Ectodermal cell (in vitro differentiated cells): Measurements from ENCODE around the gene DICER1. TPM values are rescaled to one million over a fixed set of nuclear protein-coding genes. Genes with fewer than 3 reads are reported as not detected.
"Not testable (repeated sequence)": the region's sequence is repeated elsewhere in the genome, so short reads cannot be mapped to it uniquely, and the experiment has no call there.

Experiments
- H3K27ac ChIP-seq: 2 replicates; pipeline ENCODE4 v1.7.0; 2013; ENCODE audit warnings: mild to moderate bottlenecking, low read depth, low read length; ENCODE audit not compliant: insufficient read depth, poor library complexity, severe bottlenecking
- H3K27me3 ChIP-seq: 2 replicates; pipeline ENCODE4 v1.7.0; 2013; ENCODE audit warnings: mild to moderate bottlenecking, low read length; ENCODE audit not compliant: insufficient read depth, control insufficient read depth, poor library complexity, severe bottlenecking
- H3K36me3 ChIP-seq: one replicate; pipeline ENCODE4 v1.7.0; 2013; ENCODE audit warnings: low read length; ENCODE audit not compliant: control insufficient read depth, insufficient read depth
- H3K4me1 ChIP-seq: one replicate; pipeline ENCODE4 v1.7.0; 2013; ENCODE audit warnings: low read length; ENCODE audit not compliant: control insufficient read depth, insufficient read depth
- H3K4me3 ChIP-seq: 2 replicates; pipeline ENCODE4 v1.7.0; 2013; ENCODE audit warnings: low read depth, low read length, control low read depth; ENCODE audit not compliant: insufficient read depth
- H3K9me3 ChIP-seq: 2 replicates; pipeline ENCODE4 v1.7.0; 2013; ENCODE audit warnings: mild to moderate bottlenecking, low read length, moderate library complexity; ENCODE audit not compliant: control insufficient read depth
- WGBS, 2 experiments: methylation state at CpG; one replicate each; pipeline ENCODE4 v1.1.7; 2013; ENCODE audit warnings: missing lambda C conversion rate in 2 of 2; 5-methylcytosine and 5-hydroxymethylcytosine counted together
- polyA plus RNA-seq, 4 experiments: library from polyadenylated mRNA; stranded (reverse); fragments of 50-300 nt; gene quantifications; one replicate each; pipeline ENCODE4 v1.2.3, GENCODE V29; 2013

Gene DICER1
- 38.2 TPM for polyA plus RNA-seq (2013, experiment 1 of 4)
- polyA plus RNA-seq (2013, experiment 2 of 4): 38.5 TPM
- 55.3 TPM for polyA plus RNA-seq (2013, experiment 3 of 4)
- 59.7 TPM for polyA plus RNA-seq (2013, experiment 4 of 4)

DNA sequence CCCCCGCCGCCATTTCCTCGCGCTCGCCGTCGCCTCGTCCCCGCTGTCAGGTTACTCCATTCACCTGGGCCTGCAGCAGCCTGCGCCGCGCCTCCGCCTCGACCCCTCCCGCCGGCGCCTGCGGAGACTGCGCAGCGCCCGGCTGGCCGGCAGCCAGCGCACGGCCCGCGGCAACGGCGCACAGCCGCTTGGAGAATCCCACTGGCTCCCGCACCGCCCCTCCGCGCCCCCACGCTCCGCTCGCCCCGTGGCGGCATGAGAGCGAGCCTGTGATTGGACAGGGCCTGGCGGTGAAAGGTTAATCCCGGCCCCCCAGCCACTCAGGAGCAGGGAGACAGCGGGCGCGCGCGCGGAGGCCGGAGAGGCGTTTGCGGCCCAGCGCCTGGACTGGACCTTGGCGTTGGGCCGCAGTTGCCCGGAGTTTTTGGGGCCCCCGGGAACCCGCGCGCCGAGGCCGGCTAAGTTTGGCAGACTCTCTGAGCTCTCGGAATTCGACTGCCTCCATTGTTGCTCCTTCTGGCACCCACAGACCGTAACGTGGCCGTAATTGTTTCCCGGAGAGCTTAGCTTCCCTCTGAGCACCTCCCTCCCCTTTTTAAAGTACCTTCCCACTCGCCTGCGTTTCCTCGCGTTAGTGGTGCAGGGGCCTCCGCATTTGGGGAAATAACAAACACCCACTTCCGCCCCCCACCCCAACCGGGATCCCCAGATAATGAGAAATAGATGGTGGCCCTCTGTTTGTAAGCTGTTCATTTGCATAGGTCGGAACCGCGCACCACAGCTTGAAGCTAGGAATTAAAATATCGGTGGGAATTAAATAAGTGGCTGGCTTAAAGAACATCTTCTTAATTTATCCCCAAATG lies at the start of gene DICER1:
Gene DICER1, minus strand, starts transcription at position 203 of the 863 bp plus-strand sequence. CDS start 24,071 bp downstream, outside the sequence.
- H3K4me3 ChIP-seq: peak within 1 kb of the TSS; percentile 81
- H3K27ac ChIP-seq: peak within 1 kb of the TSS; percentile 71
- no peaks in the 10 kb centered on the region for H3K36me3 ChIP-seq
- H3K27me3 ChIP-seq: no peaks in the 10 kb centered on the region
- H3K9me3 ChIP-seq: no peaks in the 10 kb centered on the region
- 0 to 1% methylated on average over 72 to 77 of the region's 77 CpGs for WGBS, 2 experiments
- no peaks in the 10 kb centered on the region for H3K4me1 ChIP-seq

GRCh38 chr14:95206534-95206933 lies 49.2 kb upstream of the DICER1 start:
- H3K27ac ChIP-seq: no peak overlapping the region
- H3K9me3 ChIP-seq: no peaks in the 10 kb centered on the region
- H3K27me3 ChIP-seq: no peaks in the 10 kb centered on the region
- no peak overlapping the region for H3K4me3 ChIP-seq
- H3K36me3 ChIP-seq: peaks cover 3% of the 10 kb centered on the region
- H3K4me1 ChIP-seq: no peaks in the 10 kb centered on the region
- WGBS, 2 experiments: 95 to 96% methylated on average over 2 of the region's 2 CpGs

DNA sequence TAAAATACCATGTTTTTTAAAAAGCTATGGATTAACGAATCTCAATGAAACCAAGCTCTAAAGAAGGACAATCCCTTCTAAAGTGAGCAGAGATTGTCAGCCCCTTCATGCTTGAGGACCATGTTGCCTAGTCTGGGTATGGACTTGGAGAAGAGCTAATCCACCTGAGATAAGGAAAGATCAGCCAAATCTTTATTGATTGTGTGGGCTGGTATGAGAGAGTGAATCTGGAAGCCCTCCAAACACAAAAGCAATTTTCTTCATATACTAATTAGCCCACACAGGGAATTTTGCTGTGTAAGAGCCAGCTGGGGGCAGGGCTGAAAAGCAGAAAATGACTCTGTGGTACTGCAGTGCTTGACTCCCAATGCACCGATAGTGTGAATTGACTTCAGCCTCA lies 47.4 kb upstream of the DICER1 start:
- WGBS, 2 experiments: 88 to 96% methylated on average over 2 of the region's 2 CpGs
- no peaks in the 10 kb centered on the region for H3K27me3 ChIP-seq
- no peak overlapping the region for H3K27ac ChIP-seq
- H3K4me1 ChIP-seq: no peaks in the 10 kb centered on the region
- no peaks in the 10 kb centered on the region for H3K9me3 ChIP-seq
- H3K36me3 ChIP-seq: peaks cover 3% of the 10 kb centered on the region
- H3K4me3 ChIP-seq: no peak overlapping the region

- 94 to 96% methylated on average over 2 of the region's 2 CpGs for WGBS, 2 experiments
- not testable (repeated sequence) for H3K9me3 ChIP-seq, H3K27ac ChIP-seq, H3K36me3 ChIP-seq, H3K4me3 ChIP-seq, H3K4me1 ChIP-seq, H3K27me3 ChIP-seq
Observed at GRCh38 chr14:95201745-95202144, 44.4 kb upstream of the DICER1 start.

DNA sequence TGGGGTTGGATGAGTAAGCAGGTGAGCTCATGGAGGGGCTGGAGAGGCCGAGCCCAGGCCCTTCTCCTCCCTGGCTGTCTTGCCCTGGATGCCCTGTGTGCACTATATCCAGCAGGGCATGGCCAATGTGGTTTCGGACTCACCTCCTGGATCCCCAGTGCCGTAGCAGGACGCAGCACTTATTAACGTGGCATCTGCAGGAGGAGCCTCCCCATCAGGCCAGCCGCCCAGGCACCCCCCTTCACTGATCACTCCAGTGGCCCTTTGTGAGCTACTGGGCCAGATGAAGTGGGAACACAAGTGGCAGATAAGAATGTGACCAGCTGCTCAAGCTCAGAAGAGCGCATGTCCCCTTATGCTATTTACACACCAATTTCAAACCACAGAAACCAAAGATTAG lies 43.1 kb upstream of the DICER1 start:
- peaks cover 3% of the 10 kb centered on the region for H3K36me3 ChIP-seq
- H3K27ac ChIP-seq: no peak overlapping the region
- 88 to 89% methylated on average over 7 of the region's 7 CpGs for WGBS, 2 experiments
- H3K4me1 ChIP-seq: no peaks in the 10 kb centered on the region
- no peaks in the 10 kb centered on the region for H3K27me3 ChIP-seq
- no peaks in the 10 kb centered on the region for H3K9me3 ChIP-seq
- no peak overlapping the region for H3K4me3 ChIP-seq

DNA sequence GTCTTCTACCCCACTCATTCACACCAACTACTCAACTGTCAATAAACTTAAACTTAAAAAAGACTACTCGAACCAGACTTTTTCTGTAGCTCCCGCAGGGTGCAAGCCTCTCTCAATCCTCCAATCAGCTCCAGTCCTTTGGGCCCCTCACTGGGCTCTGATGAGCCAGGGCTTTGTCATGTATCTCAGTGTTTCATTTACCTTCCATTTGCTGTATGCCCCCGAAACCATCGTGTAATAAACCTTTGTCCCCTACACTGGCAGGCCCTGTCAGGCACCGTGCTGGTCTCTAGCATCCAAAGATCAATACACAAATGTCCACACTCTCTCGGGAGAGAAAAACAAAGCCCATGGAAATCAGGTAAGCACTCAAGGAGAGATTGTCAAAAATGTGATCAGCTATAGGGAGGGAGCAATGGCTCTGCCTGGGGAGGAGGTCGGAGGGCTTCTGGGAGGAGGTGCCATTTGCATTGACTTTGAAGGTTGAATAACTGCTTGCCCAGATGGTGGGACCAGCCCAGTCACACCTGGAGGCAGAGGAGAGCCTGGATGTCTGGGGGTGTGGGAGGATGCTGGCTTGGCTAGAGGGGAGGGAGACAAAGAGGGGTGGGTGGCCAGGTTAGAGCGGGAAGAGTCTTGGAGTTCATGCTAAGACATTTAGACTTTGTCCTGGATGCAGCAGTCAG lies 42.1 kb upstream of the DICER1 start:
- Histone ChIP-seq H3K4me3 (no peak overlapping the region), H3K36me3 (peaks cover 3% of the 10 kb centered on the region), H3K27me3 (no peaks in the 10 kb centered on the region), H3K27ac (no peak overlapping the region), H3K4me1 (no peaks in the 10 kb centered on the region), H3K9me3 (no peaks in the 10 kb centered on the region)
- 52 to 56% methylated on average over 8 of the region's 8 CpGs for WGBS, 2 experiments

GRCh38 chr14:95198320-95198719 lies 41.0 kb upstream of the DICER1 start:
- peaks cover 1% of the 10 kb centered on the region for H3K9me3 ChIP-seq
- H3K27me3 ChIP-seq: no peaks in the 10 kb centered on the region
- H3K36me3 ChIP-seq: no peaks in the 10 kb centered on the region
- no peak overlapping the region for H3K4me3 ChIP-seq
- WGBS, 2 experiments: 90 to 92% methylated on average over 9 of the region's 9 CpGs
- no peaks in the 10 kb centered on the region for H3K4me1 ChIP-seq
- no peak overlapping the region for H3K27ac ChIP-seq

GRCh38 chr14:95197551-95197950 lies 40.2 kb upstream of the DICER1 start:
- no peak overlapping the region for H3K4me3 ChIP-seq
- H3K27me3 ChIP-seq: no peaks in the 10 kb centered on the region
- WGBS, 2 experiments: 79 to 86% methylated on average over 8 of the region's 8 CpGs
- no peaks in the 10 kb centered on the region for H3K4me1 ChIP-seq
- peaks cover 2% of the 10 kb centered on the region for H3K9me3 ChIP-seq
- H3K27ac ChIP-seq: no peak overlapping the region
- no peaks in the 10 kb centered on the region for H3K36me3 ChIP-seq

GRCh38 chr14:95196826-95197545 lies 39.7 kb upstream of the DICER1 start:
- Histone ChIP-seq H3K4me3 (no peak overlapping the region), H3K27ac (no peak overlapping the region), H3K9me3 (peaks cover 2% of the 10 kb centered on the region), H3K36me3 (no peaks in the 10 kb centered on the region), H3K27me3 (no peaks in the 10 kb centered on the region), H3K4me1 (no peaks in the 10 kb centered on the region)
- WGBS, 2 experiments: 96 to 98% methylated on average over 2 of the region's 2 CpGs

- H3K36me3 ChIP-seq: no peaks in the 10 kb centered on the region
- H3K27ac ChIP-seq: no peak overlapping the region
- H3K9me3 ChIP-seq: peaks cover 2% of the 10 kb centered on the region
- no peaks in the 10 kb centered on the region for H3K27me3 ChIP-seq
- no peaks in the 10 kb centered on the region for H3K4me1 ChIP-seq
- WGBS, 2 experiments: 83 to 88% methylated on average over 4 of the region's 5 CpGs
- H3K4me3 ChIP-seq: no peak overlapping the region
Observed at GRCh38 chr14:95196268-95196667, 38.9 kb upstream of the DICER1 start.
